ENCODE measurements around the gene CFAP119.
A peak's percentile ranks its signal among the peaks of the same experiment; 100 is the strongest.

Gene CFAP119

DNA sequence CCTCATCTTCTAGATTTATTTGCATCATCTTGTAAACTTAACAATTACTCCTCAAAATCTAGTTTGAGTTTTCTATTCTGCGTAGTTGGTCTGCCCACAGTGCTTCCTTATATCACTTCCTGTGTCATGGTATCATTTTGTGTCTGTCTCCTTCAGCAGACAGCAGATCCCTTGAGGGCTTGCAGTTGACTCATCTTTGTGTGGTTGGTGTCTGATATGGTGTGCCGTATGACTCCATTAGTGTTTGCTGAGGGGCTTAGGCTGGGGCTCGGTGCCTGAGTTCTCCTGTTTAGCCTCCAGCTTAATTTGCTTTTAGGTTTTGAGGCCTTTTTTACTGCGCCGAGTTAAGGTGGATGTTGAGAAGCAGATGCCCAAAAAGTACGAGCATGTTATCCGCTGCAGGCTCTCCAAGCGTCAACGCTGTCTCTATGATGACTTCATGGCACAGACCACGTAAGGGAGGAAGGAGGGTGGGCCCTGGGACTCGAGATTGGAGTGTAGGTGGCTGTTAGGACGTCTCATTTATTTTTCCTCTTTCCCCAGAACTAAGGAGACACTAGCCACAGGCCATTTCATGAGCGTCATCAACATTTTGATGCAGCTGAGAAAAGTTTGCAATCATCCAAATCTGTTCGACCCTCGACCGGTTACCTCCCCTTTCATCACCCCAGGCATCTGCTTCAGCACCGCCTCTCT lies 46.0 kb downstream of the CFAP119 start:
- no peak for TF ChIP-seq ZC3H10 (CRISPR knock-in tag; IDR thresholded peaks at IDR 0.05)
- no peak for ATAC-seq

DNA sequence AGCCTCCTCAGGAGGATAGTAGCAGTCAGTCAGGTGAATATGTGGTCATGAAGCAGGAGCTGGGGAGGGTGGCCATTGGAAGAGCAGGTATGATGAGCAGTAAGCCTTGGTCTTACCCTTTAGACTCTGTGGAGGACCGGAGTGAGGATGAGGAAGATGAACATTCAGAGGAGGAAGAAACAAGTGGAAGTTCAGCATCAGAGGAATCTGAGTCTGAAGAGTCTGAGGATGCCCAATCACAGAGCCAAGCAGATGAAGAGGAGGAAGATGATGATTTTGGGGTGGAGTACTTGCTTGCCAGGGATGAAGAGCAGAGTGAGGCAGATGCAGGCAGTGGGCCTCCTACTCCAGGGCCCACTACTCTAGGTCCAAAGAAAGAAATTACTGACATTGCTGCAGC lies 50.1 kb downstream of the CFAP119 start:
- no peak for TF ChIP-seq ZNF565 (CRISPR knock-in tag; conservative IDR thresholded peaks at IDR 0.05; ENCODE audit: low read depth)
- TF ChIP-seq RARB (CRISPR knock-in tag; IDR thresholded peaks at IDR 0.05) = no peak
- TF ChIP-seq, protein P1, sequence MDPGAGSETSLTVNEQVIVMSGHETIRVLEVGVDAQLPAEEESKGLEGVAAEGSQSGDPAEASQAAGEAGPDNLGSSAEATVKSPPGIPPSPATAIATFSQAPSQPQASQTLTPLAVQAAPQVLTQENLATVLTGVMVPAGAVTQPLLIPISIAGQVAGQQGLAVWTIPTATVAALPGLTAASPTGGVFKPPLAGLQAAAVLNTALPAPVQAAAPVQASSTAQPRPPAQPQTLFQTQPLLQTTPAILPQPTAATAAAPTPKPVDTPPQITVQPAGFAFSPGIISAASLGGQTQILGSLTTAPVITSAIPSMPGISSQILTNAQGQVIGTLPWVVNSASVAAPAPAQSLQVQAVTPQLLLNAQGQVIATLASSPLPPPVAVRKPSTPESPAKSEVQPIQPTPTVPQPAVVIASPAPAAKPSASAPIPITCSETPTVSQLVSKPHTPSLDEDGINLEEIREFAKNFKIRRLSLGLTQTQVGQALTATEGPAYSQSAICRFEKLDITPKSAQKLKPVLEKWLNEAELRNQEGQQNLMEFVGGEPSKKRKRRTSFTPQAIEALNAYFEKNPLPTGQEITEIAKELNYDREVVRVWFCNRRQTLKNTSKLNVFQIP (CRISPR knock-in tag; IDR thresholded peaks at IDR 0.05; ENCODE audit: borderline replicate concordance, low read depth) = no peak
- TF ChIP-seq ZFP30 (CRISPR knock-in tag; IDR thresholded peaks at IDR 0.05) = no peak
- TF ChIP-seq, protein P2, sequence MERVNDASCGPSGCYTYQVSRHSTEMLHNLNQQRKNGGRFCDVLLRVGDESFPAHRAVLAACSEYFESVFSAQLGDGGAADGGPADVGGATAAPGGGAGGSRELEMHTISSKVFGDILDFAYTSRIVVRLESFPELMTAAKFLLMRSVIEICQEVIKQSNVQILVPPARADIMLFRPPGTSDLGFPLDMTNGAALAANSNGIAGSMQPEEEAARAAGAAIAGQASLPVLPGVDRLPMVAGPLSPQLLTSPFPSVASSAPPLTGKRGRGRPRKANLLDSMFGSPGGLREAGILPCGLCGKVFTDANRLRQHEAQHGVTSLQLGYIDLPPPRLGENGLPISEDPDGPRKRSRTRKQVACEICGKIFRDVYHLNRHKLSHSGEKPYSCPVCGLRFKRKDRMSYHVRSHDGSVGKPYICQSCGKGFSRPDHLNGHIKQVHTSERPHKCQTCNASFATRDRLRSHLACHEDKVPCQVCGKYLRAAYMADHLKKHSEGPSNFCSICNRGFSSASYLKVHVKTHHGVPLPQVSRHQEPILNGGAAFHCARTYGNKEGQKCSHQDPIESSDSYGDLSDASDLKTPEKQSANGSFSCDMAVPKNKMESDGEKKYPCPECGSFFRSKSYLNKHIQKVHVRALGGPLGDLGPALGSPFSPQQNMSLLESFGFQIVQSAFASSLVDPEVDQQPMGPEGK (CRISPR knock-in tag; IDR thresholded peaks at IDR 0.05; ENCODE audit: borderline replicate concordance) = no peak
- TF ChIP-seq BACH2 (CRISPR knock-in tag; IDR thresholded peaks at IDR 0.05; ENCODE audit: borderline replicate concordance) = no peak
- no peak for TF ChIP-seq OSR1 (CRISPR knock-in tag; IDR thresholded peaks at IDR 0.05)
- no peak for ATAC-seq

DNA sequence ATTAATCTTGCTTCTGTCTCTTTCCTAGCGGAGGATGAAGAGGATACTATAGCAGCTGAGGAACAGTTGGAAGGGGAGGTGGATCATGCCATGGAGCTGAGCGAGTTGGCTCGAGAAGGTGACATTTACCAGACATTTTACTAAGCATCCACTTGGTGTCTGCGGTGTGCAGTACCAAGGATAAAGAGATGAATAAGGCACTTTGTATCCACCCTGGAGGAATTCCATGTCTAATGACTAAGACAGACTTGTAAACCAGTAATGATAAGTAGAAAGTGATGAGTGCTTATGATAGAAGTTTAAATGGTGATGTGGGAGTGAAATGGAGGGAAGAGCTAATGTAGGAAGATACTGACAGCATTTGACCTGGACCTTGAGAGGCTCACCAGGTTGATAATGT lies 50.9 kb downstream of the CFAP119 start:
- ATAC-seq = no peak
- TF ChIP-seq ZNF8 (CRISPR knock-in tag; IDR thresholded peaks at IDR 0.05) = no peak
- 0 out of 2 replicates have a peak, but pooled peaks have one; percentile 14 for TF ChIP-seq ISL1 (CRISPR knock-in tag; IDR thresholded peaks at IDR 0.05)

Measured in SK-N-SH treated with all-trans-retinoic acid at 6 μM for 48 hours (cell line).